GM23248 (cell line): Measurements from ENCODE around the gene APOBEC3G. TPM values are rescaled to one million over a fixed set of nuclear protein-coding genes. Genes with fewer than 3 reads are reported as not detected.
"Not testable (repeated sequence)": the region's sequence is repeated elsewhere in the genome, so short reads cannot be mapped to it uniquely, and the experiment has no call there.

Experiments used
- DNase-seq: peaks from one replicate; pipeline ENCODE4 v3.0.0-alpha.2; 2015
- H2AFZ ChIP-seq: fragments of 200-600 bp; sonication (generic); 2 replicates; pipeline ENCODE4 v1.6.1; 2016; ENCODE audit warnings: antibody characterized with exemption
- H3F3A ChIP-seq: fragments of 200-600 bp; sonication (generic); 2 replicates; pipeline ENCODE4 v1.6.1; 2016; ENCODE audit warnings: mild to moderate bottlenecking, antibody characterized with exemption, mixed run types; ENCODE audit not compliant: insufficient read depth
- H3K27ac ChIP-seq: fragments of 200-600 bp; sonication (generic); 2 replicates; pipeline ENCODE4 v1.5.1; 2016; ENCODE audit warnings: mild to moderate bottlenecking
- H3K27me3 ChIP-seq: fragments of 200-600 bp; sonication (generic); replicated peaks from 2 replicates; pipeline ENCODE4 v1.6.1; 2016; ENCODE audit warnings: mild to moderate bottlenecking; ENCODE audit not compliant: insufficient read depth
- H3K36me3 ChIP-seq: fragments of 200-600 bp; sonication (generic); 2 replicates; pipeline ENCODE4 v1.6.1; 2016; ENCODE audit warnings: low read depth, mild to moderate bottlenecking
- H3K4me1 ChIP-seq: fragments of 200-600 bp; sonication (generic); 2 replicates; pipeline ENCODE4 v1.6.1; 2016; ENCODE audit warnings: mild to moderate bottlenecking; ENCODE audit not compliant: insufficient read depth
- H3K4me2 ChIP-seq: fragments of 200-600 bp; sonication (generic); one replicate; pipeline ENCODE4 v1.6.1; 2016; ENCODE audit warnings: mild to moderate bottlenecking; ENCODE audit not compliant: unreplicated experiment
- H3K4me3 ChIP-seq: fragments of 200-600 bp; sonication (generic); 2 replicates; pipeline ENCODE4 v1.5.1; 2016; ENCODE audit warnings: mild to moderate bottlenecking
- H3K79me2 ChIP-seq: fragments of 200-600 bp; sonication (generic); 2 replicates; pipeline ENCODE4 v1.6.1; 2016; ENCODE audit warnings: mild to moderate bottlenecking; ENCODE audit not compliant: insufficient read depth
- H3K9ac ChIP-seq: fragments of 200-600 bp; sonication (generic); 2 replicates; pipeline ENCODE4 v1.6.1; 2016; ENCODE audit warnings: mild to moderate bottlenecking
- H3K9me2 ChIP-seq: fragments of 200-600 bp; sonication (generic); 2 replicates; pipeline ENCODE4 v1.6.1; 2016; ENCODE audit warnings: mixed run types, mild to moderate bottlenecking, moderate library complexity; ENCODE audit not compliant: insufficient read depth
- H3K9me3 ChIP-seq: fragments of 200-600 bp; sonication (generic); one replicate; pipeline ENCODE4 v1.6.1; 2017; ENCODE audit warnings: low read depth
- H4K20me1 ChIP-seq: fragments of 200-600 bp; sonication (generic); 2 replicates; pipeline ENCODE4 v1.6.0; 2016; ENCODE audit not compliant: insufficient read depth
- EZH2 ChIP-seq: fragments of 200-600 bp; sonication (generic); IDR thresholded peaks from 2 replicates; pipeline ENCODE4 v1.6.1; 2018; ENCODE audit warnings: antibody characterized with exemption, mild to moderate bottlenecking; ENCODE audit not compliant: insufficient read depth, poor library complexity, severe bottlenecking
- EZH2phosphoT487 ChIP-seq: fragments of 200-600 bp; sonication (generic); IDR thresholded peaks from 2 replicates; pipeline ENCODE4 v1.6.1; 2018; ENCODE audit warnings: antibody characterized with exemption, moderate library complexity, mild to moderate bottlenecking, low read depth; ENCODE audit not compliant: insufficient read depth
- WGBS, 2 experiments: methylation state at CpG; one replicate each; pipeline ENCODE4 v1.1.6; 2015 to 2017; ENCODE audit warnings: low lambda C conversion rate in 2 of 2, low coverage in 1 of 2; ENCODE audit errors: missing lambda C conversion rate in 2 of 2; 5-methylcytosine and 5-hydroxymethylcytosine counted together
- in situ Hi-C: fragments of 300-500 bp; cut with MboI; formaldehyde crosslinking; loops from 2 replicates; pipeline ENCODE4 v1.15.0; 2020
- polyA plus RNA-seq: library from polyadenylated mRNA; unstranded; fragments of >200 nt; fragmentation: Nextera tagmentation; extraction: Ambion mirVana; gene quantifications from 2 replicates; pipeline ENCODE4 v1.2.1, GENCODE V29; 2016
- total RNA-seq: library from RNA; depleted of rRNA; stranded (reverse); fragments of >200 nt; shearing (Covaris generic); gene quantifications from 2 replicates; pipeline ENCODE4 v1.2.3, GENCODE V29; 2014

Gene APOBEC3G
- total and polyA plus RNA-seq, 2 experiments from 2014 or later, result 5.2 to 7.5 TPM

GRCh38 chr22:39068033-39068785 lies 8.9 kb upstream of the APOBEC3G start:
- Histone ChIP-seq H4K20me1 (no peaks in the 10 kb centered on the region), H3K36me3 (no peaks in the 10 kb centered on the region), H3K27ac (no peak overlapping the region), H3K79me2 (no peaks in the 10 kb centered on the region), H3F3A (no peaks in the 10 kb centered on the region), H3K4me1 (peaks cover 7% of the 10 kb centered on the region; the same call in 1 of the 2 replicates), H3K4me3 (no peak overlapping the region), H3K9me3 (no peaks in the 10 kb centered on the region), H3K9me2 (no peaks in the 10 kb centered on the region), H3K9ac (no peak overlapping the region), H3K4me2 (no peak overlapping the region), H3K27me3 (0 out of 2 replicates have a peak, but pooled peaks cover 10% of the 10 kb centered on the region), H2AFZ (no peak overlapping the region)
- WGBS, 2 experiments, result 66 to 71% methylated on average over 13 of the region's 13 CpGs
- in situ Hi-C loops, result no loop called here
- DNase-seq, result no peak
- TF ChIP-seq EZH2 (no peak), EZH2phosphoT487 (no peak)

- Histone ChIP-seq H3K79me2 (no peaks in the 10 kb centered on the region), H3K9ac (no peak overlapping the region), H3K27ac (no peak overlapping the region), H3K9me2 (no peaks in the 10 kb centered on the region), H3K9me3 (no peaks in the 10 kb centered on the region), H3K36me3 (no peaks in the 10 kb centered on the region), H3K4me2 (no peak overlapping the region), H4K20me1 (no peaks in the 10 kb centered on the region), H3K4me1 (peaks cover 7% of the 10 kb centered on the region; the same call in 1 of the 2 replicates), H3K4me3 (no peak overlapping the region), H3K27me3 (0 out of 2 replicates have a peak, but pooled peaks cover 10% of the 10 kb centered on the region), H2AFZ (no peak overlapping the region), H3F3A (no peaks in the 10 kb centered on the region)
- in situ Hi-C loops, result no loop called here
- 80 to 86% methylated on average over 7 of the region's 7 CpGs for WGBS, 2 experiments
- no peak for TF ChIP-seq EZH2phosphoT487
- TF ChIP-seq EZH2, result no peak
- DNase-seq, result no peak
Observed at GRCh38 chr22:39070186-39070585, 6.9 kb upstream of the APOBEC3G start.

- H3K9ac ChIP-seq, H3K9me3 ChIP-seq, H3K9me2 ChIP-seq, DNase-seq, H3K4me3 ChIP-seq, in situ Hi-C loops, H2AFZ ChIP-seq, H3K27ac ChIP-seq, H3K4me1 ChIP-seq, H3K36me3 ChIP-seq, H3K79me2 ChIP-seq, H3F3A ChIP-seq, H4K20me1 ChIP-seq, H3K4me2 ChIP-seq: not testable (repeated sequence)
- 60 to 64% methylated on average over 6 to 7 of the region's 7 CpGs for WGBS, 2 experiments
- 0 out of 2 replicates have a peak, but pooled peaks cover 10% of the 10 kb centered on the region for H3K27me3 ChIP-seq
Observed at GRCh38 chr22:39072581-39072981, 4.5 kb upstream of the APOBEC3G start.

GRCh38 chr22:39073981-39074380 lies 3.1 kb upstream of the APOBEC3G start:
- H3K79me2 ChIP-seq, result no peaks in the 10 kb centered on the region
- no peaks in the 10 kb centered on the region for H3K4me1 ChIP-seq
- no peak overlapping the region for H3K27ac ChIP-seq
- no peak overlapping the region for H2AFZ ChIP-seq
- no peak overlapping the region for H3K9ac ChIP-seq
- no peak overlapping the region for H3K4me2 ChIP-seq
- DNase-seq, result no peak
- TF ChIP-seq EZH2 (no peak), EZH2phosphoT487 (no peak)
- H3F3A ChIP-seq, result no peaks in the 10 kb centered on the region
- H3K9me2 ChIP-seq, result no peaks in the 10 kb centered on the region
- WGBS, 2 experiments, result 46 to 47% methylated on average over 2 of the region's 2 CpGs
- no peaks in the 10 kb centered on the region for H4K20me1 ChIP-seq
- H3K4me3 ChIP-seq, result no peak overlapping the region
- no peaks in the 10 kb centered on the region for H3K36me3 ChIP-seq
- in situ Hi-C loops, result no loop called here
- H3K9me3 ChIP-seq, result no peaks in the 10 kb centered on the region
- H3K27me3 ChIP-seq, result 0 out of 2 replicates have a peak, but pooled peaks cover 4% of the 10 kb centered on the region

GRCh38 chr22:39076155-39077025 lies 685 bp upstream of the APOBEC3G start:
- H3K79me2 ChIP-seq, H3K4me1 ChIP-seq, H3K36me3 ChIP-seq, in situ Hi-C loops, H3K9me2 ChIP-seq, H3K9me3 ChIP-seq, DNase-seq, H3K27ac ChIP-seq, H3F3A ChIP-seq, H3K4me2 ChIP-seq, H3K9ac ChIP-seq, H3K4me3 ChIP-seq, H3K27me3 ChIP-seq, H4K20me1 ChIP-seq: not testable (repeated sequence)
- H2AFZ ChIP-seq, result 0 out of 2 replicates have a peak overlapping the region, but pooled peaks have one; percentile 86
- WGBS, 2 experiments, result 37 to 85% methylated on average over 8 to 17 of the region's 24 CpGs

GRCh38 chr22:39077912-39078311 lies 837 bp downstream of the APOBEC3G start:
- H3K4me2 ChIP-seq, DNase-seq, H3K9me3 ChIP-seq, in situ Hi-C loops, H3K9ac ChIP-seq, H3K9me2 ChIP-seq, H3K79me2 ChIP-seq, H3K4me1 ChIP-seq, H4K20me1 ChIP-seq, H3F3A ChIP-seq, H3K27ac ChIP-seq, H3K27me3 ChIP-seq, H3K36me3 ChIP-seq: not testable (repeated sequence)
- Histone ChIP-seq H2AFZ (peak overlapping the region; percentile 86; the same call in 1 of the 2 replicates), H3K4me3 (peak overlapping the region; percentile 79)
- WGBS, 2 experiments, result 79% methylated on average over 12 of the region's 12 CpGs
